GM19438 (cell line): ENCODE measurements around the gene NSDHL.
"Not testable (repeated sequence)": the region's sequence is repeated elsewhere in the genome, so short reads cannot be mapped to it uniquely, and the experiment has no call there.

Experiments
- ATAC-seq: cut with Tn5 transposase; IDR thresholded peaks from one replicate; pipeline ENCODE4 v1.9.1; 2021; ENCODE audit warnings: low read depth; ENCODE audit not compliant: unreplicated experiment

NSDHL gene

DNA sequence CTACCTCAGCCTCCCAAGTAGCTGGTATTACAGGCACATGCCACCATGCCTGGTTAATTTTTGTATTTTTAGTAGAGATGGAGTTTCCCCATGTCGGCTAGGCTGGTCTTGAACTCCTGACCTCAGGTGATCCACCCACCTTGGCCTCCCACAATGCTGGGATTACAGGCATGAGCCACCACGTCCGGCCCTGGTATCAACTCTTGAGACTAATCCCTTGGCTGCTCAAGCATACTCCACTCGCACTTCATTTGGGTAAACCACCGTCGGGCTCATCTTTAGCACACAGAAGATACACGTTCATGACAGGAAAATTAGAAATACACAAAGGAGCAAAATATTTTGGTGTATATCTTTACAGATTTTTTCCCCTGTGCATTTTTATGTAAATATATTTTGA is 79.2 kb downstream of the NSDHL start:
- not testable (repeated sequence) for ATAC-seq

DNA sequence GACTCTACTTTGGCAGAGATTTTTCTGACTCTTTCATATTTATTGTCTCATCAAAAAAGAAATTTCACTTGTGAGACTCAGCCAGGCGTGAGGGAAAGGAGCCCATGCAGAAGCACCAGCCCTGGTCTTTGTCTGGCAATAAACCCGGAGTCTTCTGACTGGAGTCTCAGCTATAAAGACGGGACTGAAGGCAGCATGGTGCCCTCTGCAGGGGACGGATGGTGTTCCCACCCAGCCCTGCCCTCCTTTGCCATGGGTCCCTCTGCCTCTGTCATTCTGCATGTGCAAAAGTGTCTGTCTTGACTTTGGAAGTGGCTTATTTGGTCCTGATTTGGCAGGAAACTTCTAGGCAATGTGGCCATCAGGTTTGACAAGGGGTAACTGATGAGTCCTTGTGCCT is 81.2 kb downstream of the NSDHL start:
- no peak for ATAC-seq

DNA sequence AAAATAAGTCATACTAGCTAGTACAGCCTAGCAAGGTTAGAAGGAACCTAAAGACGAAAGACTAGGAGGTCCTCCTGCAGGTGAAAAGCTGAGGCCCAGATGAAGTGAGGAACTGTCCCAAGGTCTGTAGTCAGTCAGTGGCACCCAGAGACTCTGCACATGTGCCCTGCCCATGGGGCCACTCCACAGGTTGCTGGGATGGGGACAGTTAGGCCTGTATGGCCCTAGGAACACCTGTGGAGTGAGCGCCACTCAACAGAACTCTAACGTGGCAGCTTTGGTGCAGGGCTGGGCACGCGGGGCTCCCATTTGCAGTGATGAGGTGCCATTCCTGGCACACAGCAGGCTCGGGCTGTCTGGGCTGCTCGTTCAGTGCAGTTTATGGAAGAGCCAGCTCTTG is 81.8 kb downstream of the NSDHL start:
- no peak for ATAC-seq

DNA sequence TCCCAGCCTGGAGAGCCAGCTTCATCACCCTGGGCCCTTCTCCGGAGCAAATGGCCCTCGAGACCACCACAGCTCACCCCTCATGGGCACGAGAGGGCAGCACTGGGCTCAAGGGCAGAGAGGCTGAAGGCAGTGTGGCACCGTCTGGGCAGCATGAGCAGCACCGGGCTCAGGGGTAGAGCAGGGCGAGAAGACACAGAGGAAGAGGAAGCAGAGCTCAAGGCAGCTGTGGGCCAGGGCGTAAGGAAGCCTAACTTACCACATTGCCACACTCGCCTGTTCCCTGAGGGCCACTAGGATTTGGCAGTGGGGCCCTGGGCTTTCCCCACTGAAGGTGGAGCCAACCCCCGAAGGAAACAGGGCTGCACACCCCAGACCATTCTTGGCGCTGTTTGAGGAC is 82.5 kb downstream of the NSDHL start:
- ATAC-seq, result no peak

GRCh38 chrX:152913910-152914309 is 83.0 kb downstream of the NSDHL start:
- no peak for ATAC-seq

GRCh38 chrX:152915541-152916241 is 84.8 kb downstream of the NSDHL start:
- peak; percentile 84 for ATAC-seq

GRCh38 chrX:152917656-152918579 is 87.1 kb downstream of the NSDHL start:
- no peak for ATAC-seq

- no peak for ATAC-seq
Observed at GRCh38 chrX:152918707-152919106, 87.8 kb downstream of the NSDHL start.
